GM21529 (cell line): ENCODE results near the gene GTSF1L.

Source experiments
- ATAC-seq: cut with Tn5 transposase; IDR thresholded peaks from one replicate; pipeline ENCODE4 v1.9.1; 2021; ENCODE audit not compliant: unreplicated experiment

GTSF1L gene

GRCh38 chr20:43746344-43747137 lies 19.7 kb upstream of the GTSF1L start:
- no peak for ATAC-seq

GRCh38 chr20:43744966-43745730 lies 18.3 kb upstream of the GTSF1L start:
- ATAC-seq, result no peak

- no peak for ATAC-seq
Observed at GRCh38 chr20:43744151-43744611, 17.4 kb upstream of the GTSF1L start.

- no peak for ATAC-seq
Observed at GRCh38 chr20:43740642-43741041, 13.8 kb upstream of the GTSF1L start.

- no peak for ATAC-seq
Observed at GRCh38 chr20:43739148-43739749, 12.4 kb upstream of the GTSF1L start.

GRCh38 chr20:43737925-43738324 lies 11.1 kb upstream of the GTSF1L start:
- no peak for ATAC-seq

- peak; percentile 78 for ATAC-seq
Observed at GRCh38 chr20:43736588-43737158, 9.9 kb upstream of the GTSF1L start.

GRCh38 chr20:43731927-43732326 lies 5.1 kb upstream of the GTSF1L start:
- ATAC-seq, result no peak

- ATAC-seq, result no peak
Observed at GRCh38 chr20:43731469-43731868, 4.7 kb upstream of the GTSF1L start.

- no peak for ATAC-seq
Observed at GRCh38 chr20:43728686-43729255, 2.0 kb upstream of the GTSF1L start.

- ATAC-seq, result peak; percentile 60
Observed at GRCh38 chr20:43727980-43728590, 1.3 kb upstream of the GTSF1L start.

- ATAC-seq, result no peak
Observed at GRCh38 chr20:43726333-43726732, 469 bp downstream of the GTSF1L start.

- ATAC-seq, result no peak
Observed at GRCh38 chr20:43725666-43726065, 1.1 kb downstream of the GTSF1L start.

GRCh38 chr20:43724383-43724782 lies 2.4 kb downstream of the GTSF1L start:
- ATAC-seq, result no peak

GRCh38 chr20:43723735-43724134 lies 3.1 kb downstream of the GTSF1L start:
- no peak for ATAC-seq

- ATAC-seq, result no peak
Observed at GRCh38 chr20:43723186-43723585, 3.6 kb downstream of the GTSF1L start.

- ATAC-seq, result no peak
Observed at GRCh38 chr20:43722153-43722505, 4.7 kb downstream of the GTSF1L start.

GRCh38 chr20:43721429-43722152 lies 5.2 kb downstream of the GTSF1L start:
- no peak for ATAC-seq

- no peak for ATAC-seq
Observed at GRCh38 chr20:43721097-43721428, 5.7 kb downstream of the GTSF1L start.

- ATAC-seq, result no peak
Observed at GRCh38 chr20:43720007-43720406, 6.8 kb downstream of the GTSF1L start.
